Right kidney (tissue), 1 donor: ENCODE data around the gene TAOK1.
"Not testable (repeated sequence)": the region's sequence is repeated elsewhere in the genome, so short reads cannot be mapped to it uniquely, and the experiment has no call there.

Source experiments
- DNase-seq: peaks from one replicate; pipeline ENCODE4 v3.0.0-alpha.2; 2016

TAOK1 gene

GRCh38 chr17:29549177-29549923, 159.2 kb downstream of the TAOK1 start:
- no peak for DNase-seq

- no peak for DNase-seq
Observed at GRCh38 chr17:29555840-29556239, 165.7 kb downstream of the TAOK1 start.

GRCh38 chr17:29557085-29557738, 167.0 kb downstream of the TAOK1 start:
- DNase-seq: no peak

GRCh38 chr17:29557739-29558116, 167.6 kb downstream of the TAOK1 start:
- DNase-seq: no peak

GRCh38 chr17:29558139-29558538, 168.0 kb downstream of the TAOK1 start:
- DNase-seq: not testable (repeated sequence)

GRCh38 chr17:29559640-29560039, 169.5 kb downstream of the TAOK1 start:
- no peak for DNase-seq

GRCh38 chr17:29560316-29560715, 170.2 kb downstream of the TAOK1 start:
- DNase-seq: no peak

GRCh38 chr17:29561554-29562517, 171.7 kb downstream of the TAOK1 start:
- no peak for DNase-seq

GRCh38 chr17:29562615-29563014, 172.5 kb downstream of the TAOK1 start:
- no peak for DNase-seq

- DNase-seq: no peak
Observed at GRCh38 chr17:29563816-29564215, 173.7 kb downstream of the TAOK1 start.

- no peak for DNase-seq
Observed at GRCh38 chr17:29565643-29566472, 175.7 kb downstream of the TAOK1 start.

- peak; percentile 88 for DNase-seq
Observed at GRCh38 chr17:29566473-29567303, 176.5 kb downstream of the TAOK1 start, which contains the start of gene ABHD15. Gene ABHD15 (minus strand): TSS chr17:29567037. CDS start chr17:29566966, 71 bp downstream.

GRCh38 chr17:29567304-29567553, 177.1 kb downstream of the TAOK1 start:
- DNase-seq: peak; percentile 70

- DNase-seq: peak; percentile 91
Observed at GRCh38 chr17:29567554-29568330, 177.6 kb downstream of the TAOK1 start.

- peak; percentile 94 for DNase-seq
Observed at GRCh38 chr17:29568331-29569244, 178.4 kb downstream of the TAOK1 start, which contains the start of gene TP53I13. Gene TP53I13 (plus strand): TSS chr17:29568701. CDS start chr17:29568759, 58 bp downstream.

GRCh38 chr17:29569245-29569950, 179.2 kb downstream of the TAOK1 start:
- no peak for DNase-seq

GRCh38 chr17:29570521-29570920, 180.4 kb downstream of the TAOK1 start:
- no peak for DNase-seq

- DNase-seq: no peak
Observed at GRCh38 chr17:29571486-29571882, 181.3 kb downstream of the TAOK1 start.
